Mesothelial cell of epicardium (in vitro differentiated cells): ENCODE data around the gene TMSB10. TPM values are rescaled to one million over a fixed set of nuclear protein-coding genes. Genes with fewer than 3 reads are reported as not detected.

Source experiments
- DNase-seq, 2 experiments: peaks; one replicate each; pipeline ENCODE4 v3.0.0; 2021; ENCODE audit warnings: low spot score in 2 of 2; ENCODE audit not compliant: unreplicated experiment in 2 of 2
- H3K27ac Mint-ChIP-seq: 2 replicates; pipeline ENCODE4 v1.8.0; 2021; ENCODE audit warnings: mixed read lengths
- H3K27me3 Mint-ChIP-seq: 2 replicates; pipeline ENCODE4 v1.8.0; 2021; ENCODE audit warnings: low read depth, mixed read lengths
- H3K36me3 Mint-ChIP-seq: 2 replicates; pipeline ENCODE4 v1.8.0; 2021; ENCODE audit warnings: mixed read lengths
- H3K4me1 Mint-ChIP-seq: 2 replicates; pipeline ENCODE4 v1.8.0; 2021; ENCODE audit warnings: mixed read lengths
- H3K4me3 Mint-ChIP-seq: 2 replicates; pipeline ENCODE4 v1.8.0; 2021; ENCODE audit warnings: mild to moderate bottlenecking, moderate library complexity, mixed read lengths
- H3K9me3 Mint-ChIP-seq: 2 replicates; pipeline ENCODE4 v1.8.0; 2021; ENCODE audit warnings: mixed read lengths
- CTCF ChIP-seq: fragments of 200-600 bp; sonication (generic); IDR thresholded peaks from one replicate; pipeline ENCODE4 v1.5.0; 2021; ENCODE audit warnings: antibody characterized with exemption; ENCODE audit not compliant: unreplicated experiment
- total RNA-seq: library from RNA; stranded (reverse); gene quantifications from 3 replicates; pipeline ENCODE4 v1.2.1, GENCODE V29; 2021

Gene TMSB10
- total RNA-seq, 1 donor from 2014 or later: 1,289 TPM

- DNase-seq: no peak
- peaks cover 4% of the 10 kb centered on the region for H3K9me3 Mint-ChIP-seq
- no peaks in the 10 kb centered on the region for H3K36me3 Mint-ChIP-seq
- peak overlapping the region; percentile 32 for H3K27ac Mint-ChIP-seq
- peaks cover 18% of the 10 kb centered on the region for H3K4me1 Mint-ChIP-seq
- no peak for TF ChIP-seq CTCF
- no peak overlapping the region for H3K4me3 Mint-ChIP-seq
- no peaks in the 10 kb centered on the region for H3K27me3 Mint-ChIP-seq
Measured at GRCh38 chr2:84894758-84895520, 10.5 kb upstream of the TMSB10 start.

GRCh38 chr2:84896567-84896966 is 8.9 kb upstream of the TMSB10 start:
- Mint-ChIP-seq H3K36me3 (no peaks in the 10 kb centered on the region), H3K9me3 (peaks cover 6% of the 10 kb centered on the region), H3K27ac (no peak overlapping the region), H3K27me3 (no peaks in the 10 kb centered on the region), H3K4me3 (no peak overlapping the region), H3K4me1 (peaks cover 18% of the 10 kb centered on the region)
- DNase-seq: no peak
- no peak for TF ChIP-seq CTCF

GRCh38 chr2:84897773-84898172 is 7.7 kb upstream of the TMSB10 start:
- peaks cover 18% of the 10 kb centered on the region for H3K4me1 Mint-ChIP-seq
- no peak overlapping the region for H3K4me3 Mint-ChIP-seq
- no peaks in the 10 kb centered on the region for H3K36me3 Mint-ChIP-seq
- H3K27me3 Mint-ChIP-seq: peaks cover 3% of the 10 kb centered on the region
- peak overlapping the region; percentile 80 for H3K27ac Mint-ChIP-seq
- no peak for DNase-seq
- TF ChIP-seq CTCF: no peak
- H3K9me3 Mint-ChIP-seq: peaks cover 8% of the 10 kb centered on the region

GRCh38 chr2:84899304-84900204 is 5.9 kb upstream of the TMSB10 start:
- no peak for TF ChIP-seq CTCF
- Mint-ChIP-seq H3K4me3 (no peak overlapping the region), H3K9me3 (peaks cover 8% of the 10 kb centered on the region), H3K27ac (no peak overlapping the region), H3K36me3 (no peaks in the 10 kb centered on the region), H3K4me1 (peaks cover 22% of the 10 kb centered on the region), H3K27me3 (peaks cover 8% of the 10 kb centered on the region)
- DNase-seq: no peak

GRCh38 chr2:84900971-84901370 is 4.5 kb upstream of the TMSB10 start:
- peaks cover 19% of the 10 kb centered on the region for H3K4me1 Mint-ChIP-seq
- H3K27me3 Mint-ChIP-seq: peaks cover 8% of the 10 kb centered on the region
- H3K9me3 Mint-ChIP-seq: peaks cover 8% of the 10 kb centered on the region
- no peak for DNase-seq
- no peak overlapping the region for H3K27ac Mint-ChIP-seq
- TF ChIP-seq CTCF: no peak
- H3K4me3 Mint-ChIP-seq: no peak overlapping the region
- no peaks in the 10 kb centered on the region for H3K36me3 Mint-ChIP-seq
